Activated CD4-positive, alpha-beta T cell treated with anti-CD3 and anti-CD28 coated beads, Interleukin-2, Interleukin-6, amounts not matched to agents 100 ng/mL and 50 ng/mL, durations not matched to agents 16 hours and 8 hours (primary cell): ENCODE measurements around the gene MOCS2.
A peak's percentile ranks its signal among the peaks of the same experiment; 100 is the strongest.

Source experiments
- DNase-seq: peaks from one replicate; pipeline ENCODE4 v3.0.0-alpha.2; 2020

The MOCS2 gene

GRCh38 chr5:53091289-53091688 lies 18.3 kb downstream of the MOCS2 start:
- DNase-seq: no peak

DNA sequence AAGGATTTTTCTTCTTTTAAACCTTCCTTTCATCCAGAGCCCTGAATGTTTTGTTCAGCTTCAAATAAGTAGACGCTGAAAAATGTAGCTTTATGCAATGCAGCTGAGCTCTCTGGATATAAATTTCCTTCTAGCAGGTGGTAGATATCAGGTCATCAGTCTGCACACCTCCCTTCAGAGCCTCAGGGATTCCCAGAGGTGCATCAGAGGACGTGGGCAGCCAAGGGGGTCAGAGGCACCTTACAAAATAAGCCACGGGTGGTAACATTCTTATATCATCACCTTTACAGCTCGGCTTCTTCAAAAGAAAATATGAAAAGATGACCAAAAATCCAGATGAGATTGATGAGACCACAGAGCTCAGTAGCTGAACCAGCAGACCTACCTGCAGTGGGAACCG lies 19.3 kb downstream of the MOCS2 start:
- DNase-seq: no peak

GRCh38 chr5:53089481-53089991 lies 20.0 kb downstream of the MOCS2 start:
- peak; percentile 63 for DNase-seq

DNA sequence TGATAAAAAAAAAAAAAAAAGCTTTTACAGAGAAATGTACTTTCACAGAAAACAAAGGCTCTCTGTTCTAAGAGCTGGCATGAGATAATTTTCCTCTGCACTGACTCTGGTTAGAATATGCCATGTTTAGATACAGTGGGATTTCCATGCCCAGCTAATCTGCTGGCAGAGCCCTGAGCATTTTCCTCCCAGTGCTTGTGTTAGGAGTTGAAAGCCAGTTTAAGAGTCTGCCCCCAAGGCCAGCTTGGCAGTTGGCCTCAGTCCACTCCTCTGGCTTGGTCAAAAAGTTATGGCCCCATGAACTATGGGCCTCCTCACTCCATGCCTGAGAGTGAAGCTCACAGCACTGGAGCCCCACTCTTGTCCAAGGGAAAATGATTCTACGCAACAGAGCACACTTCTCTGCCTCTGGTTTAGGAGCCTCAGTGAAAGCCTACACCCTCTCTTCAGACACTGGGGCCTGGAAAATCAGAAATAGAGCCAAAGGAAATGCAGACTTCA lies 21.9 kb downstream of the MOCS2 start:
- DNase-seq: no peak

DNA sequence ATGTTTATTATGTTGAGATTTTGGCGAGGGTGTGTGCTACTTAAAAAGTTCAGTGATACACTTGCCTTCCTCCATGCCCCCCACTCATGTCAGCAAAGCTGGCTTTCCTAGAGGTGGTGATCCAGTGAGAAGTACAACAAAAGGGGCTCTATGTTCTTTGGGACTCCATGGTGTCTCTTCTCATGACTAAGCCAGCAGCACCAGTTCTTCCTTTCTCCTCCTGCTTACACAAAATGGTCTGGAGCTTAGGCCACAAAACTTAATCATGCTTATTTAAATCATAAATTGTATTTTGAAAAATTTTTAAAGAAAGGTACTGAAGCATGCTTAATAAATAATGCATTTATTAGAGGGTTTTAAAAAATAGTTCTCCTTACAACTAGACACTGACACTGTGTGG lies 22.4 kb downstream of the MOCS2 start:
- DNase-seq: no peak

- no peak for DNase-seq
These were observed 24.9 kb downstream of the MOCS2 start for GRCh38 chr5:53084546-53085255.

DNA sequence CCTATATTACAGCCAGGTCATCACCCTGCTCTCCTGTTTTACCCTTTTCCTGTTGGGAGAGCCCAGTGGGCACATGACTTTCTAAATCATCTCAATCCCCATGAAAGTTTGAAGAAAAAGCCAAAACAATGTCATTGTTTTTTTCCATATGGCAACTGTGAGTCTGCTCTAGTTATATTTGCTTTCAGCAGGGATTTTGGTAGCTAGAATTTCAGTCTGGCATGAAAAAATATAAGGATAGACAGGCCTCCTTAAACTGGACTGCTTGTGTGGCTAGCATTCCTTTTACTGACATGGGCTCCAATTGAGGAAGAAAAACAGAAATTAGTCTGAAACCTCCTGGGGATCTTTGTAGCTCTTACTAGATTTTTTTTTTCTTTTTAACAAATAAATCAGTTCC lies 25.6 kb downstream of the MOCS2 start:
- DNase-seq: no peak

- DNase-seq: peak; percentile 25
These were observed 29.3 kb downstream of the MOCS2 start for GRCh38 chr5:53080271-53080670.

DNA sequence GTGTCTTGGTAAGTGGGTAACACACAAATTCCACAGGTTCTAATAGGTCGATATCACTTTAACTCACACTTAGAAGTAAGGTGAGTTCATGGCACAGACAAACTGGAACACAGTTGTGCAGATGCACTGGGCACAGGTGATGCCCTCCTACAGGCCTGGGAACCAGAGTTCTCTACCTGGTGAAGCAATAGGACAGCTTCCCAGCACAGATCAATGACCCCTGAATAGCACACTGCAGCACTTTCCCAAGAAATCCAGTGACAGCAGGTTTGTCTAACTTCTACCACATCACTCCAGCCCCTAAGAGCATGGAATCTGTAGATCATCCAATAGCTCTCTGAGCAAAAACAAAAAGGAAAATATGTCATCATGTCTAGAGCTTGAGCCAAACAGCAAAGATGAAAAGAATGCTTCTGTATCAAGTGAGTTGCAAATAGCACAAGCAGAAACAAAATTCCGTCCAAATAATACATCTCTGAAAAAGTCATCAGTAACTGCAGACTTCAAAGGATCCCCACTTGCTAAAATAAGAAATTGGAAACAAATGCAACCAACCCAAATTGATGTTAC lies 33.5 kb downstream of the MOCS2 start:
- no peak for DNase-seq

- DNase-seq: no peak
These were observed 36.2 kb downstream of the MOCS2 start for GRCh38 chr5:53073348-53073747.

DNA sequence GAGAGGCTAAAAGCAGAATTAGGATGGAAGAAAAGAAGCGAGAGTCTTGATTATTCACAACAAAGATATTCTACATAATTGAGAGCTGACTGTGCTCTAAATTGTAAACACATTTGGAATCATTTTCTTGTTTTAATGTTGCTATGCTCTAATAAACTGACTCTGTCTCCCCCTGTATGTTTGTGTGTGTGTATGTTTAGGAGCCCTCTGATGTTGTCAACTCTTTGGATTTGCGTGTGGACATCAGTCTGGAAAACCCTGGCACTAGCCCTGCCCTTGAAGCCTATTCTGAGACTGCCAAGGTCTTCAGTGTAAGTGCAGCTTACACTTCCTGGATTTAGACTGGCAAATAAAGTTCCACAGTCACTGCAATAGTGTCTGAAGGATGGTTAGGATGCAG lies 37.8 kb downstream of the MOCS2 start:
- DNase-seq: no peak

DNA sequence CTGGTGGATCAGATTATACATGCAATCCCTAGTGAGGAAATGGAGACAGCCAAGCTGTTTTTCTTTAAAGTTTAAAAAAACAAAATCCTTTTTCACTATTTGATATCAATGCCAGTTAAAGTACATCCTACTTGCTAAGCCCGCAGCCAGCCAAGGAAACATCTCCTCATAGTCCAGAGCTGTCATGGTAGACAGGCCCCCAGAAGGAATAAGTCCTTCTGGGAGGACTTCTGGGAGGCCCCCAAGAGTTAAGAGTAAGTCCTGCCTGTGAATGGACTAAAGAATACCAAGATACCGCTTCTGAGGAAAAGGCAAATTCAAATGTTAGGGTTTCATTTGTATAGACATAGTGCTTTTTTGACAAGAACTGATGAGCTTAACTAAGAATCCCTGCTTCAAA lies 38.3 kb downstream of the MOCS2 start:
- DNase-seq: no peak

DNA sequence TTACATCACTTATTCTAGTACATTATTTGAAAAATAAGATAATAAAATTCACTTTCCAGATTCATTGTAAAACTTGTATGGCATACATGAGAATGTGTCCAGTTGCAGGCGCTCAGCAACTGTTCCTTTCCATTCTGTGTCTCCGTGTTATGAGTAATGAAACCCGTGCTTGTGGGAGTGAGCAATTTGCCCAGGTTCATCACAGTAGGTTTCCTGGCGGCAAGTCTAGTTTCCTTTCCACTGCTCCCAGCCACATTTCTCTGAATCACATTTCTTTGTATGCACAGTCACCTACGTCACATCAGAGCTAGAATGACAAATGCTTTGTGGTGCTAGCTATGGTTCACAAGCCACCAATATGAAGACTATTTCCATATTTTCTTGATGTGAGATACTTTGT lies 39.9 kb downstream of the MOCS2 start:
- DNase-seq: peak; percentile 92

DNA sequence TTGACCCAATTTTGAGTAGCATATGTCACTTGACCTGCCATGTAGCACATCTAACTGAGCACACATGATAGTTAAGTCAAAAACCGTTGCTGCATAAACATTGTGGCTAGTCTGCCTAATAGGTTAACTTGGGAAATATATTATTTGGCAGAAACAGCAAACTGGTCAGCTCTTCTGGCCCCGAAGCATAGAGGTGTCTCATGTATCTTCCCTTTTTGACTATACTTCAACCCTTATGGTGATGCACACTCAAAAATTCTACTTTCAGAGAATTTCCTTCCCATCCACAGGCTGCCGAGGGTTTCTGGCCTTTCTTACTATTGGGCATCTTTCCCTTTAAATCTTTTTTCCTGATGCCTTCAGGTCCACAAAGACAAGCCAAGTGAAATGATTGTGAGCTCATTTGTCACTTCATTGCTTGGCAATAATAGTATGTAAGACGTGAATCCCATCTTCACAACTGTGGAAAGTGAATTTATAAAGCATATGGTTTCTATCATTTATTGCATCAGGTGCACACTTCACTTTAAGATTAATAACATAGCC lies 41.2 kb downstream of the MOCS2 start:
- DNase-seq: no peak

- DNase-seq: no peak
These were observed 41.9 kb downstream of the MOCS2 start for GRCh38 chr5:53067641-53068040.

- DNase-seq: no peak
These were observed 43.5 kb downstream of the MOCS2 start for GRCh38 chr5:53066088-53066487.

GRCh38 chr5:53063791-53064190 lies 45.8 kb downstream of the MOCS2 start:
- no peak for DNase-seq

- DNase-seq: no peak
These were observed 46.4 kb downstream of the MOCS2 start for GRCh38 chr5:53063176-53063575.

GRCh38 chr5:53059281-53059680 lies 50.3 kb downstream of the MOCS2 start:
- DNase-seq: no peak

DNA sequence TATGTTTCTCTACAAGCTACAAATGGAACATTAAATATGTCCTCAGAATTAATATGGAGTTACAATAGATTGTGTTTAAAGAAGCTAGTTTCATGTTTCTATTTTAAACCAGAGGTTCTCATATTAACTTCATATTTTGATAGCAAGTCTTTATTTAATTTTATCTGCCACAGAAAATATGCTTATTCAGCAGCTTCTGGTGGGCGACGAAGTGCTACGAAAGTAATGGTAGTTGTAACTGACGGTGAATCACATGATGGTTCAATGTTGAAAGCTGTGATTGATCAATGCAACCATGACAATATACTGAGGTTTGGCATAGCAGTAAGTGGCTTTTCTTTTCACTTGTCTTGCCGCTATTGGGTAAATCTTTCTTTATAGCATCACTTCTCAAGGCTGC lies 54.2 kb downstream of the MOCS2 start:
- no peak for DNase-seq

DNA sequence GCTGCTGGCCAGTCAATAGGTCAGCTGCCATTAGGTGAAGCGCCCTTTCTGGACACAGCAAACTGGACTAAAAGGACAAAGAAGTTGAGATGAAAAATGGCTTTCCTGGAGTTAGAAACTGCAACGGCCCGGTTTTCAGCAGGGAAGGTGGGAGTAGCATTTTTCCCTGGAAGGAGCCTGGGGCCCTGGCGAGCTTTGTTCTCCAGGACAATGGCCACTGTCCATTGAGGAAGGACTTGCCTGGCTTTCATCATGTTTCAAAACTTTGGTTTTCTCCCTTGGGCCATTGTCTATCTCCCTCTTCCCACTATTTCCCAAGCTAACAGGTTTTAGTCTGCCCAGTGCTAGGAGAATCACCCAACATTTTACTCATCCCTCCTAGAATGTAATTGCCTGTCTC lies 56.2 kb downstream of the MOCS2 start:
- no peak for DNase-seq

DNA sequence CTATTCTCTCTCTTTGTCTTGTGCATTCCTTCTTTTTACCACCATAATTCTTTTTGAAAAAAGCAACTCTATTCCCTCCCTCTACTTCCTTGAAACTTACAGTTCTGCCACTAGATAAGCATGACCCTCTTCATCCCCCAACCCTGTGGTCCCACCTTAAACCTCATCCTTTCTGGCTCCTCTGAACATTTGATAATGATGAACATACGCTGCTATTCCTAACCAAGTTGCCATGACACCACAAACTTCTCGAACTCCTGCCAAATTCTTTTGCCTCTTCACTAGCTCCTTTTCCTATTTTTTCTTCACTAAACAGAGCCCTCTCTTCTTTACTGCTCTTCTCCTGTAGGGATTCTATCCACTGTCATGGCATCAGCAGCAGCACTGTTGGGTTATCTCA lies 57.1 kb downstream of the MOCS2 start:
- DNase-seq: no peak

GRCh38 chr5:53048248-53048647 lies 61.3 kb downstream of the MOCS2 start:
- no peak for DNase-seq
